Fibroblast of peridontal ligament (primary cell): ENCODE data around the gene DNAJC25.
"Not testable (repeated sequence)": the region's sequence is repeated elsewhere in the genome, so short reads cannot be mapped to it uniquely, and the experiment has no call there.

Source experiments
- DNase-seq: peaks from one replicate; pipeline ENCODE4 v3.0.0-alpha.2; 2010; ENCODE audit errors: extremely low read depth

DNAJC25 gene

DNA sequence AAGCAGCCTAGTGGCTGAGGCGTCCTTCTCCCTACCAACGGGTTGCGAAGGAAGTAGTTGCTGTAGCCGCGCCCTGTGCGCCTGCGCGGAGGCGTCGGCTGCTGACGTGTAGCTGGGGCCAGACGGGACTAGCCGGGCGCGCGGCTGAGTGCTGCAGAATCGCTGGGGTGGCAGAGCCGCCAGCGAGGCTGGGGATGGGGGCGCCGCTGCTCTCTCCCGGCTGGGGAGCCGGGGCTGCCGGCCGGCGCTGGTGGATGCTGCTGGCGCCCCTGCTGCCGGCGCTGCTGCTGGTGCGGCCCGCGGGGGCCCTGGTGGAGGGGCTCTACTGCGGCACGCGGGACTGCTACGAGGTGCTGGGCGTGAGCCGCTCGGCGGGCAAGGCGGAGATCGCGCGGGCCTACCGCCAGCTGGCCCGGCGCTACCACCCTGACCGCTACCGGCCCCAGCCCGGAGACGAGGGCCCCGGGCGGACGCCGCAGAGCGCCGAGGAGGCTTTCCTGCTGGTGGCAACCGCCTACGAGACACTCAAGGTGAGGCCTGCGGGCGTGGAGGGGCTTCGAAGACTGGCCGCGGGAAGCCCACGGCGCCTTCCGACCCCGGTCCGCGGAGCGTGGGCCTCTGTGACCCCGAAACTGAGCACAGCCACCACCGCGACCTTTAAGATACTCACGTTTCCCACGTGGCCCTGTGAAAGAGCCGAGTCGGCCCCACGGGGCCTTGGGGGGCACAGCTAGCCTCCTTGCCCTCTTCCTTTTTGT is at the start of gene DNAJC25:
Gene DNAJC25 (plus strand): TSS at position 121 of the 758 bp plus-strand sequence. CDS start 74 bp downstream, at position 195.
- peak; percentile 97 for DNase-seq

DNA sequence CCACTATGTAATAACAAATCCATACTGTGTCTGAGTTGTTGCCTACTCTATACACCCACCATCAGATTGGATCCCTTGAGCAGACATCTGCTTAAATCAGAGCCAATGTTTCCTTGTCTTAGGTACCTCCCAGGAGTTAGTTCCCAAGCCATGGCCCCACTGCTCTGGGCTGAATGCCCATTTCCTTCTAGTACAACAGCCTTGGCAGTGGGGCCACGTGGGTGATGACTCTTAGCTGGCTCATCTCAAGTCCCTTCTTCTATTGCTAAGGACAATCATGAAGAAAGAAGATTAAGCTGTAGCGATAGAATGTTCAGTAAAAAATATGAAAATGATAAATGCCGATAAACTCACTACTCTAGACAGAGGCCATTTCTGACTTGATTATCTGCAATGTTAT is 48.2 kb upstream of the DNAJC25 start:
- peak; percentile 45 for DNase-seq

DNA sequence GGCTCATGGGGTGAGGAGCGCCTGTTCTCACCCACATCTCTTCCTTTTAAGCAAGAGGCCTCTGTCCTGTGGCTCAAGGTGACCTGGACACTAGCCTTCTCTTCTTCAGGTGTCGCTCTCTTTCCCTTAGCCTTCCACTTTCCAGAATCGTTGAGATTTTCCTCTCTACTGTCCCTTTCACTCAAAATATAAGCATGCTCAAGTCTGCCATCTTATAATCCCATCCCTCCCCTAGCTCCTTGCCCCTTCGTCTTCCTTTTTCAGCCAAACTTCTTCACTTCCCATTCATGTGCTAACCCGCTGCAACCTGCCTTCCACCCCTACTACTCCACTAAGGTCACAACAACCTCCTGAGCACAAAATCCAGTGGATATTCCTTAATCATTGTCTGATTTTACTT is 44.8 kb upstream of the DNAJC25 start:
- no peak for DNase-seq

DNA sequence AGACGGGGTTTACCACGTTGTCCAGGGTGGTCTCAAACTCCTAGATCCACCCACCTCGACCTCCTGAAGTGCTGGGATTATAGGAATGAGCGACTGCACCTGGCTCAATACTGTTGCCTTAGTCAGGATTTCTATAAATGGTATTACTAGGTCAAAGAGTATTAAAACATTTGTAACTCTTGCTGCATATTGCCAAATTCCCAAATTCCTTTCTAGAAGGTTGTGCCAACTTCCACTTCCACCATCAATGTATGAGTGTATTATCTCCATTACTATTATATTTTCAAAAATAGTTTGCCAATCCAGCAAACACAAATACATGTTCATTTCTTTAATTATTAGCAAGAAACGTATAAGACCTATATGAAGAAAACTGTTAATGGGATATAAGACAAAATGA is 42.3 kb upstream of the DNAJC25 start:
- DNase-seq = peak; percentile 46

DNA sequence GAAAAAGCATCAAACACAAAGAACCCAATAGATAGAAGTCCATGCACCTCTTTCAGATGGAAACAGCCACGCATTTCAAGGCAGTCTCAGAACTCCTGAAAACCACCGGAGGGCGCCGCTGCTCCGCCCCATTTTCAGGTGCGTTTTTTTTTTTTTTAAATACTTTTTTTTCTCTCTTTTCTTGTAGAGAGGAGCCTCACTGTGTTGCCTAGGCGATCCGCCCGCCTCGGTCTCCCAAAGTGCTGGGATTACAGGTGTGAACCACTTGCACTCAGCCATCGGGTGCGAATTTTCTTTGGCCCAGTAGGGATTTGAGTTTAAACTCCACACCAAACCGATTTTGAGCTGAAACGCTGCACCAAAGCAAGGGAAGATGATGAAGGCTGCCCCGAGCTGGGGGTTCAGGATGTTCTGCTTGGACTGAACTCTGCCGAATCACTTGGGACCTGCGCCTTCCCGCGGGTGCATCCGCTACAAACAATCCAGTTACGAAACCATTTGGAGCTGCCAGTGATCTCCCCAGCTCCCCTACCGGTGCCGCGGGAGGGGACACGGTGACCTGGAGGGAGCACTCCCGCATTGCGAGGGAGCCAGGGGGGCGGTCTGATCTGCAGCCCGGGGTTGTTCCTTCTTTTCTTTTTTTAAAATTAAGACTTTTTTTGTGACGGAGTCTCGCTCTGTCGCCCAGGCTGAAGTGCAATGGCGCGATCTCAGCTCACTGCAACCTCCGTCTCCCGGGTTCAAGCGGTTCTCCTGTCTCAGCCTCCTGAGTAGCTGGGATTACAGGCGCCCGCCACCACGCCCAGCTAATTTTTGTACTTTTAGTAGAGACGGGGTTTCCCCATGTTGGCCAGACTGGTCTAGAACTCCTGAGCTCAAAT is 33.0 kb upstream of the DNAJC25 start:
- DNase-seq = peak; percentile 71

DNA sequence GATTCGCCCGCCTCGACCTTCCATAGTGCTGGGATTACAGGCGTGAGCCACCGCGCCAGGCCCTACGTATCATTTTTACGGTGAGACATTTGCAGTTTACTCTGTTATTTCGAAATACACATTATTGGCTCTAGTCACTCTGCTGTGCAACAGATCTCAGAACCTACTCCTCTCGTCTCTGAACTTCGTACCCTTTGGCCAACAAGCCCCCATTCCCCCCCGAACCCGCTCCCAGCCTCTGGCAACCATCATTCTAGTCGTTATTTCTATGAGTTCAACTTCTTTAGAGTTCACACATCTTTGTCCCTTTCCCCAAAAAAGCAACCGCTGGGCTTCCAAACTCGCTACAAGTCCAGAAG is 32.4 kb upstream of the DNAJC25 start:
- peak; percentile 49 for DNase-seq

DNA sequence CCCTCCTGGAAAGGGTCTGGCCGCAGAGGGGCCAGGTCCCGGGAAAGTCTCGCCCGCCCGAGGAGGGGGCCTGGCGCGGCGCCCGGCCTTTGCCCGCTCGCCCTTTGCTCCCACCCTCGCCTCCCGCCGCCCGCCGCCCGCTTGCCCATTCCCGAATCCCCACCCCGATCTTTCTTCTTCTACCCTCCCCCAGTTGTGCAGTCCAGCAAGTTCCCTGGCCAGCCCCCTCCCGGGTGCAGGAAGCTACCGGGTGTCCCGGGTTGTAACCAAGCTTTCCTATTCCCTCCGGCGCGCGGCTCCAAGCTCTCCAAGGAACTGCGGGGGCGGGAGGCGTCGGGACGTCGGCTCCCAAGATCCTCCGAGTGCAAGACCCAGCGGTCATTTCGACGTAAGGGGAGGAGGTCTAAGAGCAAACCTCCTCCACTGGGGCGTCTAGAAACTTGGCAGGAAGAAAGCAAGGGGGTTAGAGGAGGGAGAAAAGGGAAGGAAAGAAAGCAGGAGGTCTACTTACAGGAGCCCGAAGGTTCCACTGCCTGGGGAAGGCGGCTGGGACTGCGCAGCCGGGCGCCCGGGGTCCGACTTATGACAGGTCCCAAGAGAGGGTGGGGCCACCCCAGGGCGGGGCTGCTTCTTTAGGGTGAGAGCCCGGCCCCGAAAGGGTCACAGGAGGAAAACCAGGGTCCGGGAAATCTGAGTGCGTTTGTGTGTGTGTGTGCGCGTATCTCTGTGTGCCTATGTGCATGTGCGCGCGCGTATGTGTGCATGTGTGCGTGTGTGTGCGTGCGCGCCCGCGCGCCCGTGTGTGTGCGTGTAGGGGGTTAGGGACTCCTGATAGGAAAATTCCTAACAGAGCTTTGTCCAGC is 31.8 kb upstream of the DNAJC25 start, which contains the start of gene PTGR1:
Gene PTGR1 (minus strand): TSS at position 556 of the 863 bp plus-strand sequence. CDS start 2,225 bp downstream, outside the sequence.
- peak; percentile 78 for DNase-seq

DNA sequence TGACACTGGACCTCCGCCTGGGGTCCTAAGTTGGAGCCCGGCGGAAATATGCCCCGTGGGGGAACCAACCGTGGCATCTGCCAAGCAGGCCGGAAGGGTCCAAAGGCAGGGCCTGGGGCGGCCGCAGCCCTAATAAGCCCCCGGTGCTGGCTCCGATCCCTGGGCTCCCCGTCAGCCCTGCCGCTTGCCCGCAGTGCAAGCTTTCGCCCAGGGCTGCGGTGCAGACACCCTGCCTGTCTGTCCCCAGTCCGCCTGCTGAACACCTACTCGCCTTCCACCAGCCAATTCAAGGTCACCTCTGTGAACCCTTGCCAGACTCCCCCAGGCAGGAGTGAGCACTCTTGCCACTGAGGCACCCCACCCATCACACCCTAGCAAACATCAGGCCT is 31.2 kb upstream of the DNAJC25 start:
- DNase-seq = no peak

DNA sequence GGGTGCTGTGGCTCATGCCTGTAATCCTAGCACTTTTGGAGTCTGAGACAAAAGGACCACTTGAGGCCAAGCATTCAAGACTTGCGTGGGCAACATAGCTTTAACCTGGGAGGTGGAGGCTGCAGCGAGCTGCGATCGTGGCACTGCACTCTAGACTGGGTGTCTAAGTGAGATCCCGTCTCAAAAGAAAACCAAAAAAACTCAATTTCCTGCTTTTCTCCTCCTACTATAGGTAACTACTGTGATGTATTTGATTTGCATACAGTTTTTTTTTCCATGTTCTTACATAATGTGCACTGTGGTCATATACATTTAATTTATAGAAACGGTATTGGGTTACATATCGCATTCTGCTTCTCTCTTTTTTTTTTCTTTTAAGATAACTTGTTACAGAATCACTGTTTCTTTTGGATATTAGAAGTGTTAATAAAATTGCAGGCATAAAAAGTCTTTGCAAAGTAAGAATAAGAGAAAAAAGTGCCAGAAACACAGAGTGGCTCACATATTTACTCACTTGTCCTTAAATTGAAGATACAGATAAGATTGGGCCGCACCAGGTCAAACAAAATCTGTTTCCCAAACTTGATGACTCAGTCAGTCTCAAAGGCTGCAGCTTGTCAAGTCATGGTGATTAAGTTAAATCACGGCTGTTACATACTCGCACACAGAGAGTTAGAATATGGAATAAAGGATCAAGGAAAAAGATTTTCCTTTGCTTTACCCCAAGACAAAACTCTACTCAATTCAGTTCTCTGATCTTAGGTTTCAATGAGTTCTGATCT is 29.7 kb upstream of the DNAJC25 start:
- peak; percentile 75 for DNase-seq

DNA sequence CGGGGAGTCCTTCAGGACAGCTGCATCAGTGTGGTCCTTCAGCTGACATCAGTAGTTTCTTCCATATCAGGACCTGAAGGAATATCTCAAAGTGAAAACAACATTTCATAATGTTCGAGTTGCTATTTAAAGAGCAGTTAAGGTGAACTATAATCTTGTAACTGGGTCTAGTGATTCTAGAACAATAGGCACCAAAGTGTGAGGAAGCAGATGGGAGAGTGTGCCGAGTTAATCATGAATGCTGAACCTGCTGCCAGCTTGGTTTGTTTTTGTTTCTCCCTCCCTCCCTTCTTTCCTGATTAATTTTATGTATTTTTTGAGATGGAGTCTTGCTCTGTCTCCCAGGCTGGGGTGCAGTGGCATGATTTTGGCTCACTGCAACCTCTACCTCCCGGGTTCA is 28.1 kb upstream of the DNAJC25 start:
- DNase-seq = no peak

DNA sequence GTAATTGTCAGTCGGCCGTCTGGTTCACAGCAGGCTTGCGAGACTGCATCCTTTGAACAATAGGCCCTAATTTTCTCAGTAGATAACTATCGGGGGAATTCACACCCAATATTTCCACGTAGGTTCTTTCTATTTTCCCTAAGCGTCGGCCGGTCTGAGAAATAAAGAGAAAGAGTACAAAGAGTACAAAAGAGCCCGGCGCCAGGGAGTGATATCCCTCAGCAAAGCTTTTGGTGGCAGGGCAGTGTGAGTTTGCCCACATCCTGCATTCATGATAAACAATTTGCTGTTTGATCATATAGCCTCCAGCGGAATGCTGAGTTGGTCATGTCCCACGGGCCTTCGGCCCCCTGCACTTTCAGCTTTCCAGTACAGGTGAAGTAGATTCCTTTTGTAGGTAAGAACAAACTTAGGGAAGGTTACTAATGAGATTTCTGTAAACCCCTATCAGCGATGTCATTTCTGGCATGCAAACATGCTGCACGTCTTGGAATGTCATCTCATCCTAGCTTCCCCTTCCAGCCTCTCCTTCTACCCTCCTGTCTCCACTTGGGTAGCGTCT is 27.0 kb upstream of the DNAJC25 start:
- DNase-seq = no peak

DNA sequence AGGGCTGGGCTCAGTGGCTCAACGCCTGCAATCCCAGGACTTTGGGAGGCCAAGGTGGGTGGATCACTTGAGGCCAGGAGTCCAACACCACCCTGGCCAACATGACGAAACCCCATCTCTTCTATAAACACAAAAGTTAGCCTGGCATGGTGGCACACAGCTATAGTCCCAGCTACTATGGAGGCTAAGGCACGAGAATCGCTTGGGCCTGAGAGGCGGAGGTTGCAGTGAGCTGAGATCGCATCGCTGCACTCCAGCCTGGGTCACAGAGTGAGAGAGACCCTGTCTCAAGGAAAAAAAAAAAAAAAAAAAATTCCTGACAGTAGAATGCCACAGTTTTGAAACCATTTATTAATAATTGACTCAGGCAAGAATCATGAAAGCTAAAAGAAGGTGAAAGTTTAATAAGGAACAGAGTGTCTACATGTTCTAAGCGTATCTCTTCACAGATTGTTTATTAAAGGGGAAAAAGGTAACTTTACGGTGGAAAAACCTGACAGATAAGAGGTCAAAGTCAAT is 26.0 kb upstream of the DNAJC25 start:
- no peak for DNase-seq

DNA sequence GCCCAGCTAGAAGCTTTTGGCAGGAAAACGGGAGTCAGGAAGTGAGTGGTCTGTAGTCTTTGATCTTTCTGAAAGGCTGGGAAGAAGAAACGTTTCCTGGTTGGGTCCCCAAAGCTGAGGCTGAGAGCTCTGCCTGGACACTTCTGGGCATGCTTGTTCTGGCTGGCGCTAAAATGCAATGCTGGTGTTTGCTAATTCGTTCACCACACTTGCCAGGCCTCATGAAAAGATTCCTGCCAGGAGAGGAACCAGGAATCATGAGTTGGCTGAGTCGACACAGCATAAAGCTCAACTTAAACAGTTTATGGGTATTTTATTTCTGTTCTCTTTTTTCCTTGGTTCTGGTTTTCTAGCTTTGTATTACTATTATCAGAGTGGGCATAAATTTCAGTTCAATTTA is 21.0 kb upstream of the DNAJC25 start:
- DNase-seq = no peak

DNA sequence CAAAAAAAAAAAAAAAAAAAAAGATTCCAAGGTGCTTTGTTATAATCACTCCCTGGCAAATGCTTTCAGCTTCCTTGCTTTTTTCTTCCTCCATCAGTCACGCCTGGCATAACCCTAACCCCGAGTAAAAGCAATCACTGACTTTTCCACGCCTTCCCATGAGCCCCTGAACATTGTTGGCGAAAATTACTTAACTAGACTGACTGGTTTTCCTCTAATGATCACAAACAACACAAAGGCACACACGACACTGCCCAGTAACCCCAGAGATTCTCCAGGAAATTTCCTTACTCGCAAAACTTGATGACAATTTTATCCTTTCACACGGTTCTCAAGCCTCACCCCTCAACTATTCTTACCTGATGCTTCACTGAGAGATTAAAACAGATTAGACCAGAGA is 20.3 kb upstream of the DNAJC25 start:
- no peak for DNase-seq

DNA sequence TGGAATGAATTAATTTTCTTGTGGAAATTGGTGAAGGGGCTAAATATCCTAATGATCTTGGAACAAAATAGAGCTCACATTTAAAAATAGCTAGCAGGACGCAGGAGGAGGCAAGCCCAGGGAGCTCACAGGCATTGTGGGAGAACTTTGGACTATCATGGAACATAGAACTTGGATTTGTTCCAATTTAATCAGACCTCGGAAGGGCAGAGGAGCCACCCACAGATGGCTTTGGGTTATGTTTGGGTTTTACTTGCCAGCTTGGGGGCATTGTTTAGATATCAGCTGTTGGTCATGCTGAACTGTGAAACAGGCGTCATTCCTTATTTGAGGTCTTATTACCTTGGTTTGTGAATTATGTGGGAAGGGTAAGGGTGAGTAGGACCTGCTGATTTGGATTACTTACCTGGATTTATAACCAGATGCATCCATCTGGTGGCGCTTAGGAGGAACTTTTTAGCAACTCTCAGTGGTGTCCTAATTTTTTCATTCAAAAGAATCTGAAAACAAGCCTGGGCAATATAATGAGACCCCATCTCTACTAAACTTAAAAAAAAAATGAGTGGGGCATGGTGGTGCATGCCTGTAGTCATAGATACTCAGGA is 17.6 kb upstream of the DNAJC25 start:
- DNase-seq = no peak

DNA sequence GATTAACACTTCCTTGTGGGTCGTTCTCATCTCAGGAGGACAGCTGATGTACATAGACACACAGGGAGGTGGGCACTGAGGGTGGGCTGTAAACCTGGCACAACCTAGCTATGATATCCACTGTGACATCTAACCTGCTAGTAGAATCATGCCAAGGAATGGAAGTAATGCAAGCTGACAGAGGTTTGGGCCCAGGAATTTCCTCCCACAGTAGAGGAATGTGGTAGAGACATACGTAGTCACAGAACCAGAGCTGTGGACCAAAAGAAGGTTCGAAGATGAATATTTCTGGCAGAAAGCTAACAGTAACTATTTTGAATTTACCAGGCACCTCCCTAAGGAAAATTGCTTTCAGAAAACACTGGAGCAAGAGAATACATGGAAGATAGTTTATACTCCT is 15.2 kb upstream of the DNAJC25 start:
- no peak for DNase-seq

DNA sequence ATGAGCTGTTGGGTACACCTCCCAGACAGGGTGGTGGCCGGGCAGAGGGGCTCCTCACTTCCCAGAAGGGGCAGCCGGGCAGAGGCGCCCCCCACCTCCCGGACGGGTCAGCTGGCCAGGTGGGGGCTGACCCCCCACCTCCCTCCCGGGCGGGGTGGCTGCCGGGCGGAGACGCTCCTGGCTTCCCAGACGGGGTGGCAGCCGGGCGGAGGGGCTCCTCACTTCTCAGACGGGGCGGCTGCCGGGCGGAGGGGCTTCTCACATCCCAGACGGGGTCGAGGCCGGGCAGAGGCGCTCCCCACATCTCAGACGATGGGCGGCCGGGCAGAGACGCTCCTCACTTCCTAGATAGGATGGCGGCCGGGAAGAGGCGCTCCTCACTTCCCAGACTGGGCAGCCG is 13.8 kb upstream of the DNAJC25 start:
- DNase-seq = not testable (repeated sequence)

DNA sequence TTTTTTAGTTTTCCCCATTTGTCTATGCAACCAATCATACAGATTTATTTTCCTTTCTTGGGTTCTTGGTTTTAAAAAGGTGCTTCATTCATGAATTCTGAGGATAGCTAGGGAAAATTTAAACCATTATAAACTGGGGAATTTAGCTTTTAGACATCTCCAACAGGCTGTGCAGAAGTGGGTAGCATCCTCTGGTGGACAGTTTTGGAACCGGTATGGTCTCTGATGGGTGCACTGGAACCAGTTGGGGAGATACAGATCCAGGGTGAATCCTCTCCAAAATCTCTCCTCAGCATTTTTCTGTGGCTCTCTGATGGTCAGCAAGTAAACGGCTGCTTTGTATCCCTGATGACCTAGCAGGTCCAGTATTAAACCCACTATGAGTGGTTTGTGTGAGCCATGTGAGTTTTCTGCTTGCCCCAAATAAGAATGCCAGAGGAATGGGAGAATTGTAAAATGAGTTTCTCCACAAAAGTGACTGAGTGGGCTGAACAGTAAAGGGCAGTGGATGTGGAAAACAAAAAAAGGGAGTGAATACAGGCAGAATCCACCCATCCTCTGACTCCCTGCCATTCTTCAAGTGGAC is 9.1 kb upstream of the DNAJC25 start:
- peak; percentile 71 for DNase-seq

DNA sequence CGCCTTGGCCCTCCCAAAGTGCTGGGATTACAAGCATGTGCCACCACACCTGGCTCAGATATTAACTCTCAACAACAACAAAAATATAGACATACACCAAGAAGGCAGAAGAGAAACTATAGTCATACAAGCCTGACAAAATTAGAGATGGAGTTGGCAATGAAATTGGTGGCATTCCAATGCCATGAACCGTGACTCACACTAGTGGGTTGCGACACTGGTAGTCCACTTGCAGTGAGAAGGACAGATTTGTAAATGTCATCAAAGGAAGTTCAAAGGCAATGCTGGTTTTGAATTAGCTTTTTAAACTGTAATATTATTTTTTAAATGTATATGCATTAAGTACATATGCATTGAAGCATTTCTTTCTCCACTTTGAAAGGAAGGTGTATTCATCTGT is 8.5 kb upstream of the DNAJC25 start:
- DNase-seq = peak; percentile 93
